Measurements from ENCODE around the gene ADAMTS8. TPM values are rescaled to one million over a fixed set of nuclear protein-coding genes. Genes with fewer than 3 reads are reported as not detected.

The ADAMTS8 gene
- total and polyA plus RNA-seq, 9 of the 15 experiments (the other 6 are each of a cell fraction or from before 2014, with no cell fraction given) = not detected

DNA sequence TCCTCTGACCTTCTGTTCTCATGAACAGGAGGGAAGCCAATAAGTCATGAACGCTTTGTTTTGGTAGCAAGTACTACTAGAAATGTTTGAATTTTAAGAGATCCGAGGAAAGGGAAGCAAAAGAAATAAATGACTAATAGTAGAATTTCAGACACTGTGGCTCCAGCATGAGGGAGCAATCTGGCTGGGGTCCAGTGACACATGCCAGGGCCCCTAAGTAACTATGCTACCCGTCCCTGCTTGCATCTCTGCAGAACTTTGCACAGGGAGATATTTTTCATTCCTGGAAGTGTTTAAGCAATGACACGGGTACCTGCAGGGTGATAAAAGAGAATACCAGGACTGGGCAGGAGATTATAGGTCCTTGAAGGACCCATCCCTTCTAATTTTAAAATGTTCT, 7.3 kb upstream of the ADAMTS8 start:
- Histone ChIP-seq H2AFZ (ENCODE audit: low read depth, low read length) (no peak overlapping the region), H3K27me3 (ENCODE audit: control insufficient read depth in 2 of 2, insufficient read depth in 2 of 2, low read length in 2 of 2) (peaks cover 3 to 22% of the 10 kb centered on the region in 2 experiments; a peak in 3 of 5 replicates), H3K4me2 (ENCODE audit: insufficient read depth, low read length) (no peak overlapping the region), H3K9me1 (ENCODE audit: control insufficient read depth, insufficient read depth, low read length) (no peaks in the 10 kb centered on the region), H4K20me1 (replicated peaks; ENCODE audit: control insufficient read depth, insufficient read depth, low read length) (0 out of 2 replicates have a peak, but pooled peaks cover 4% of the 10 kb centered on the region), H3K79me2 (ENCODE audit: control insufficient read depth, insufficient read depth, low read length) (no peaks in the 10 kb centered on the region), H3K9me3 (replicated peaks; ENCODE audit: control insufficient read depth, insufficient read depth, low read depth, low read length) (no peaks in the 10 kb centered on the region), H3K27ac (ENCODE audit: extremely low read depth, low read depth, low read length) (no peak overlapping the region), H3K36me3 (ENCODE audit: control insufficient read depth, insufficient read depth, low read length) (no peaks in the 10 kb centered on the region), H3K4me1 (replicated peaks in 1 of 2; ENCODE audit: control insufficient read depth in 2 of 2, insufficient read depth in 2 of 2, low read length in 2 of 2) (no peaks in the 10 kb centered on the region), H3K9ac (ENCODE audit: insufficient read depth in 1 of 2, low read depth in 2 of 2, low read length in 2 of 2) (no peak overlapping the region), H3K4me3 (no peak overlapping the region)
- ATAC-seq (no peak), DNase-seq (ENCODE audit: extremely low read depth in 1 of 4, low spot score in 3 of 4) (no peak), FAIRE-seq (no peak)
- ChIA-PET POLR2A (no interaction called here), CTCF (ENCODE audit: low intra/inter-chr PET ratio) (interaction anchor here (0.8 to 8.5 kb wide), 7 partner anchors 111 to 458 kb away, joined by 3 to 259 read pairs (median 9); no protein-coding TSS in a partner anchor)
- intact Hi-C loops (cut with micrococcal nuclease) (loop anchor here (1.0 kb wide), 2 partner anchors 427 to 459 kb away; no protein-coding TSS in a partner anchor), in situ Hi-C loops (cut with MboI) (loop anchor here (5.0 kb wide), 1 partner anchor 432 kb away; no protein-coding TSS in a partner anchor)
- BruUV-seq (replicated peaks) = no TSS peak
- 2% methylated on average over 4 of the region's 4 CpGs for WGBS (ENCODE audit: insufficient coverage, low coverage, missing lambda C conversion rate)
- TF ChIP-seq YBX1 (IDR thresholded peaks at IDR 0.05) (no peak), TFAM (CRISPR knock-in tag; conservative IDR thresholded peaks at IDR 0.05) (no peak), BCL6 (CRISPR knock-in tag; IDR thresholded peaks at IDR 0.05) (no peak), EWSR1 (IDR thresholded peaks at IDR 0.05; ENCODE audit: borderline replicate concordance, low read depth, partially characterized antibody) (no peak), BCOR (IDR thresholded peaks at IDR 0.05) (no peak), MTA3 (IDR thresholded peaks at IDR 0.05; ENCODE audit: borderline replicate concordance) (no peak), ZBTB17 (CRISPR knock-in tag; IDR thresholded peaks at IDR 0.05) (no peak), ZNF324 (CRISPR knock-in tag; IDR thresholded peaks at IDR 0.05) (no peak), NBN (IDR thresholded peaks at IDR 0.05; ENCODE audit: low read depth) (no peak), POU5F1 (IDR thresholded peaks at IDR 0.05; ENCODE audit: borderline replicate concordance, low read depth, low read length, partially characterized antibody) (no peak), CREM (IDR thresholded peaks at IDR 0.05; ENCODE audit: low read depth) (no peak), MEF2D (tag; conservative IDR thresholded peaks at IDR 0.05; ENCODE audit: low read depth) (no peak), STAT5B (CRISPR knock-in tag; IDR thresholded peaks at IDR 0.05) (no peak)
- TF ChIP-seq, protein P1, sequence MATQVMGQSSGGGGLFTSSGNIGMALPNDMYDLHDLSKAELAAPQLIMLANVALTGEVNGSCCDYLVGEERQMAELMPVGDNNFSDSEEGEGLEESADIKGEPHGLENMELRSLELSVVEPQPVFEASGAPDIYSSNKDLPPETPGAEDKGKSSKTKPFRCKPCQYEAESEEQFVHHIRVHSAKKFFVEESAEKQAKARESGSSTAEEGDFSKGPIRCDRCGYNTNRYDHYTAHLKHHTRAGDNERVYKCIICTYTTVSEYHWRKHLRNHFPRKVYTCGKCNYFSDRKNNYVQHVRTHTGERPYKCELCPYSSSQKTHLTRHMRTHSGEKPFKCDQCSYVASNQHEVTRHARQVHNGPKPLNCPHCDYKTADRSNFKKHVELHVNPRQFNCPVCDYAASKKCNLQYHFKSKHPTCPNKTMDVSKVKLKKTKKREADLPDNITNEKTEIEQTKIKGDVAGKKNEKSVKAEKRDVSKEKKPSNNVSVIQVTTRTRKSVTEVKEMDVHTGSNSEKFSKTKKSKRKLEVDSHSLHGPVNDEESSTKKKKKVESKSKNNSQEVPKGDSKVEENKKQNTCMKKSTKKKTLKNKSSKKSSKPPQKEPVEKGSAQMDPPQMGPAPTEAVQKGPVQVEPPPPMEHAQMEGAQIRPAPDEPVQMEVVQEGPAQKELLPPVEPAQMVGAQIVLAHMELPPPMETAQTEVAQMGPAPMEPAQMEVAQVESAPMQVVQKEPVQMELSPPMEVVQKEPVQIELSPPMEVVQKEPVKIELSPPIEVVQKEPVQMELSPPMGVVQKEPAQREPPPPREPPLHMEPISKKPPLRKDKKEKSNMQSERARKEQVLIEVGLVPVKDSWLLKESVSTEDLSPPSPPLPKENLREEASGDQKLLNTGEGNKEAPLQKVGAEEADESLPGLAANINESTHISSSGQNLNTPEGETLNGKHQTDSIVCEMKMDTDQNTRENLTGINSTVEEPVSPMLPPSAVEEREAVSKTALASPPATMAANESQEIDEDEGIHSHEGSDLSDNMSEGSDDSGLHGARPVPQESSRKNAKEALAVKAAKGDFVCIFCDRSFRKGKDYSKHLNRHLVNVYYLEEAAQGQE (IDR thresholded peaks at IDR 0.05; ENCODE audit: borderline replicate concordance) = no peak
- TF ChIP-seq, protein P1 (CRISPR knock-in tag; IDR thresholded peaks at IDR 0.05; ENCODE audit: low read depth) = no peak
